Hypothalamus (tissue), 51 donors: Measurements from ENCODE around the gene ZNF512B.
"Not testable (repeated sequence)": the region's sequence is repeated elsewhere in the genome, so short reads cannot be mapped to it uniquely, and the experiment has no call there.

ENCODE experiments used
- DNase-seq, 51 donors: peaks; one replicate each; lab custom pipeline; 2025; lab: John Stamatoyannopoulos, UW

ZNF512B gene

DNA sequence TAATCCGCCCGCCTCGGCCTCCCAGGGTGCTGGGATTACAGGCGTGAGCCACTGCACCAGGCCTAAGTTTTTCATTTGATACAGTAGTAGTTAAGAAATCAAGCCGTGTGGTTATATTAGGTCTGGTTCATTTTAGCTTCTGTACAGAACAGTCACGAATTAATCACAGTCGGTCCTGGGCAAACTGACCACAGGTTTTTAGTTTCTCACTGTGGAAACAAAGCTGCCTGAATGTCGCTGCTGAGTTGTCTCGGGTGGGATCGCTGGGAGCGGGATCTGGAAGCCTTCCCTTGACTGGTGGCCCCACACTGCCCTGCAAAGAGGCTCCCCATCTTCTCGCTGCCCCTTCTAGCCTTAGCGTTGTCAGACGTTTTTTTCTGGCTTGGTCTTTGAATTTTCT lies 32.1 kb downstream of the ZNF512B start:
- DNase-seq, result no peak

DNA sequence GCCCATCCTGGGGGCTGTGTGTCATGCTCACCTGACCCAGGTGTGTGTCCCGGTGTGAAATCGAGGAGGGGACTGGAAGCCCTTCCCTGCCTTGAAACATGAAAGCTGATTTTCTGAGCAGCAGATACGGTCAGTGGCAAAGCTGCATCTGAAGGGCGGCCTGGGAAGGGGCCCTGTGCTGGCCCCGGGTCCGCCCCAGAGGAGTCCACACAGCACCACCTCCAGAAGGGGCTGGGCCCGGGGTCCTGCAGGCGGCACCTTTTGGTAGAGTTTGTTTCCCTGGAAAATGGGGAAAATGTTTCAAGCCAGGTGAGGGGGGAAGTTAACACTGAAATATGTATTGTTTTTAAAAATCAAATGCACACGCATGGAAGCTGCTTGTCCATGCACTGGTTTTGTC lies 34.3 kb downstream of the ZNF512B start:
- DNase-seq, result no peak

DNA sequence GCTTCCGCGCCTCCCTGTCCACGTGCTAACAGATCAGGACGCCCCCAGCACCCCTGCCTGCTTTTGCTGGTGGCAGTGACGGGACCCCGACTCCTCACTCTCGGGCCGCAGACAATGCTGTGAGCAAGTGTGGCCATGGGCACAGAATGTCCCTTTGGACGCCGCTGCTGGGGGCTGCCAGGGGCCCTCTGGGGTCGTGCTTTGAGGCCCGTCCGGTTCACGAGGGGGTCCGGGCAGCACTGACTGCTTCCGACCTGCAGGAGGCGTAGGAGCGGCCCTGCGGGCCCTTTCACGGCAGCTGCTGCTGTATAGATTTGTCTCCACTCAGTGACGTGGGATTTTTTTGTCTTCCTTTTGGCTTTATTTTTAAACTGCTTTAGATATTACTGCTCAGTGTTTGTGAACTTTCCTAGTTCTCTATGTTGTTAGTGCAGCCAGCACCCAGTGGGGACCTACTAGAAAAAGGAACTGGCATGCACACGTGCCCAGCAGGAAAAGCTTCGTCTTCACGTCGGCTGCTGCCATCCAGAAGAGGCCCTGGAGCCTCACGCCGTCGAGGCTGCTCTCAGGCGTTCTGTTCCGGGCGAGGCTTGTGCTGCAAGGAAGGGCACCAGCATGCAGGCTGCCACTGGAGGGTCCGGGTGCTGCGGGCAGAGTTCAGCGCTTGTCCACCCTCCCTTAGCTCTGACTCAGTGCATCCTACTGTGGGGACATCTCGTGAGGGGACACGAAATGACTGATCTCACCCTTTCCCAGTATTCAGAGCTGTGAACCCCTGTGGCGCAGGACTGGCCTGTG lies 35.3 kb downstream of the ZNF512B start:
- no peak for DNase-seq

DNA sequence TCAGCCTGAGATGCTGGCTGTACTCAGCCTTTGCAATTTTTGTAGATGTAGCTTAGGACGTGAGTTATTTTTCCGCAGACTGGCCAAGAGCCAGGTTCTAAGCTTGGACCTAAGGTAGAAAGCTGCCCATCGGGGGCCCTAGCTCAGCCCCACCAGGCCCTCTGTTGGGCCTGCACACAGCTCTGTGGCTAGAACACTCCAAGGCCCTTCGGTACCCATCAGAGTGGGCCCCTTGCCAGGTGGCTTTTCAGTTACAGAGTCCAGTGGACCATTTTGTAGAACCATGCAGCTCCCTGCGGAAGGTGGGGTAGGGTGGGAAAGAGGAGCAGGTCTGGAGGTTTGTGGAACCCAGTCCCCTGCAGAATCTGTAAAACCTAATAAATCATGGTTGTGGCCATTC lies 36.1 kb downstream of the ZNF512B start:
- no peak for DNase-seq

DNA sequence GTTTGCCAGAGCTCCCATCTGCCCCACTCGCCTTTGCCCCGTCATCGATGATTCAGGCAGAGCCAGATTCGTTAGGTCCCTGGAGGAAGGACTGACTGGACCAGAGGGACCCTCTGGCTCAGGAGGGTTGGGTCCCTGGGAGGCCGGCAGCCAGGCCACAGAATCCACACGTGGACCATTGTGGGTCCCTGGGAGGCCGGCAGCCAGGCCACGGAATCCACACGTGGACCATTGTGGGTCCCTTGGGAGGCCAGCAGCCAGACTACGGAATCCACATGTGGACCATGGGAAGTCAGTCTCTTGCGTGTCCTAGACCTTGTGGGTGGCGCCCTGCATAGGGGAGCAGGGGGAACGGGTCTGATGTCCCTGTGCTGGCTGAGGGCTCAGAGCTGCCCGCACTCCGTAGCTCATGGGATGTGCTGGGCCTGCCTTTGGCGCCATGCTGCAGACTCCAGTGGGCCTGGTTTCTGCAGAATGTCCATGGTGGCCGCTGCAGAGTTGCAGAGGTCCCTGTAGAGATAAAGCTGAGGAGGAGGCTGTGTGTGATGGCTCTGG lies 37.0 kb downstream of the ZNF512B start:
- DNase-seq, result no peak

DNA sequence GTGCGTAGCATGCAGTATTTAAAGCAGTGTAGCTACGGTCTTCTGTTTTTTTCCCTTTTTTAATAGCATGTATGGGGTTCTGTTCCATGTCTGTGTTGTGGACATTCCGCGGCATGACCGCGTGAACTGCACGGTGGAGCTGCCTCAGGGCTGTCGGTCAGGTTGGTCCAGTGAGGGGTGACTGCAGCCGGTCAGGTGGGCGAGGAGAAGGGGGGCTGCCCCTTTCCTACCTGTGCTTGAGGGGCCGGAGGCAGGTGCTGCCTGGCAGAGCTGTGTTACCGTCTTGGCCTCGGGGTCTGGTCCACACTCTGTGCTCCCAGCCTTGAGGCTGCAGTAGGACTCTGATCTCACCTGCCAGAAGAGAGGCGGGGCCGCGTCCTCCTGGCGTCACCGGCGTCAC lies 38.0 kb downstream of the ZNF512B start:
- DNase-seq, result no peak

DNA sequence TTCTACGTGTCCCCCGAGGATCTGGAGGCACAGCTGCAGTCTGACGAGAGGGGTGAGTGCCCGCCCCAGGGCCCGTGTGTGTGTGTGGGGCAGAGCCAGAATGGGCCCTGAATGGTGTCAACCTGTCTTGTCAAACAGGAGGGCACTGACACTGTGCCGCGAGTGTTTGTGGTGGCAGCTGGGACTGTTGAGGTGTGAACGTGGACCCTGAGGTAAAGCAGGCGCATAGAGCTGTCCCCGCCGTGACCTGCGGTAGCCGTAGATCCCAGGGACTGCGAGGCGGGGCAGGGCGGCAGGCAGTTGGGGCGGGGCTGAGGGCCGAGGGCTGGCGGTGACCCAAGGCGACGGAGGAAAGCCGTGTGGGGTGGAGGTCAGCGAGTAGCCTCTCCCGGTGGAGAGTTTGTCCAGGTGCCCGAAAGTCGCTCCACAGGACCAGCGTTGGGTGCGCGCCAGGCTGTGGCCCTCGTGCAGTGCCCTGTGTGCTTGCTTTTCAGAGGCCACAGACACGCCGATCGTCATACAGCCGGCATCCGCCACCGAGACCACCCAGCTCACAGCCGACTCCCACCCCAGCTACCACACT lies 38.7 kb downstream of the ZNF512B start:
- DNase-seq, result no peak

DNA sequence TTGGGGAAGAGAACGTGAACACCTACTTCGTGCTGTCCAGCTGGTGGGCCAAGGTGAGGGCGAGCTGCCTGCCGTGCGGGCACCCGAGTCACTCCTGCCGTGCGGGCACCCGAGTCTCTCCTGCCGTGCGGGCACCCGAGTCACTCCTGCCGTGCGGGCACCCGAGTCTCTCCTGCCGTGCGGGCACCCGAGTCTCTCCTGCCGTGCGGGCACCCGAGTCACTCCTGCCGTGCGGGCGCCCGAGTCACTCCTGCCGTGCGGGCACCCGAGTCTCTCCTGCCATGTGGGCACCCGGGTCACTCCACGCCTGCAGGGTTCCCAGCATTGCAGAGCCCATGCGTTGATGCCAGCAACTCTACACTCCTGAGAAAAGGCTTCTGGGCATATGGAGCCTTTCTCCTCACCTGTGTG lies 40.3 kb downstream of the ZNF512B start:
- DNase-seq, result not testable (repeated sequence)

DNA sequence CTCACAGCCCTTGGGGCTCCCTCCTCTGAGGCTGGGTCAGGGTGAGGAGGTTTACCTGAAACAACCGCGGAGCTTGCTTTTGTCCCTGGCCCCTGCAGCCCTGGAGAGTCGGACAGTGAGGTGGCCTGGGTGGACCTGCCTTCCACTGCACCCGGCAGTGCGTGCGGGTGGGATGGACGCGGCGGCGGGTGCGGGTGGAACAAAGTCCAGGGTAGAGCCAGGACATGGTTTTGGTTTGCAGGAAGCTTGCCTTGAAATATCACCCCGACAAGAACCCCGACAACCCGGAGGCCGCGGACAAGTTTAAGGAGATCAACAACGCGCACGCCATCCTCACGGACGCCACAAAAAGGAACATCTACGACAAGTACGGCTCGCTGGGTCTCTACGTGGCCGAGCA lies 40.7 kb downstream of the ZNF512B start:
- no peak for DNase-seq

DNA sequence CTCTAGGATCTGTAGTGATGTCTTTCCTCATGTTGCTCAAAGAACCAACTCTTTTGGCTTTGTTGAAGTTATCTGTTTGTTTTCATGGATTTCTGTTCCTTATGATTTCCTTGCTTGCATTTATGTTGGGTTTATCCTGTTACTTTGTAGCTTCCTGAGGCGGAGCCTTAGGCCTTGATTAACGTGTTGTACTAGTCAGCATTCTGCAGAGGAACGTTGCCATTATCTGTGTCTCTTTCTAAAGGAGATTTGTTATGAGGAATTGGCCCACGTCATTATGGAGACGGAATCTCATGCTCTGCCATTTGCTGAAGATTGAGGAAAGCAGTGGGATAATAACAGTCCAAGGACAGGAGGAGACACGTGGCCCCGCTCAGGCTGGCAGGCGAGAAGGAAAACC lies 43.4 kb downstream of the ZNF512B start:
- DNase-seq, result no peak

DNA sequence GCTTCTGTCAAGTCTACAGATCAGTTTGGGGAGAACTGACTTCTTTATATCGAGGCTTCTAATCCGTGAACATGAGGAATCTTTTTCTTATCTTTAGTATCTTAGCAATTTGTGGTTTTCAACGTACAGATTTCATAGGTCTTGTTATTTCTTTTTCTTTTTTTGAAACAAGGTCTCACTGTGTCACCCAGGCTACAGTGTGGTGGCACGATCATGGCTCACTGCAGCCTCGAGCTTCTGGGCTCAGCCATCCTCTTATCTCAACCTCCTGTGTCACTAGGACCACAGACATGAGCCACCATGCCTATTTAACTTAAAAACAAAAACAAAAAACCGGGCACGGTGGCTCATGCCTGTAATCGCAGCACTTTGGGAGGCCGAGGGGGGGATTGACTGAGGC lies 45.5 kb downstream of the ZNF512B start:
- no peak for DNase-seq

DNA sequence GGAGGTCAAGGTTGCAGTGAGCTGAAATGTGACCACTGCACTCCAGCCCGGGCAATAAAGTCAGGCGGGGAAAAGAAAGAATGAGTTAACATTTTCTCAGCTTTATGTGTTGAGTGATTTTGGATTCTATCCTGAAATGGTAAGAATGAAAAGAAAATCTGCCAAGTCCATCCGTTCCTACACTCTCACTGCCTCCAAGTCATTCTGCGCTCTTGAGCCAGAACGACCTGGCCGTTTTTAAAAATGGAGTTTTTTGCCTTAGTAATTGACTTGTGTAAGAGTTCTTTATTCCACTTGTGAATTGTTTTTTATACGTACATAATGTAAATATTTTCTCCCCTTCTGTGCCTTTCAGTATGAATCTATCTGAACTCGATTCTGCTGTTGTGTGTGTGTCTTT lies 46.1 kb downstream of the ZNF512B start:
- DNase-seq, result no peak

DNA sequence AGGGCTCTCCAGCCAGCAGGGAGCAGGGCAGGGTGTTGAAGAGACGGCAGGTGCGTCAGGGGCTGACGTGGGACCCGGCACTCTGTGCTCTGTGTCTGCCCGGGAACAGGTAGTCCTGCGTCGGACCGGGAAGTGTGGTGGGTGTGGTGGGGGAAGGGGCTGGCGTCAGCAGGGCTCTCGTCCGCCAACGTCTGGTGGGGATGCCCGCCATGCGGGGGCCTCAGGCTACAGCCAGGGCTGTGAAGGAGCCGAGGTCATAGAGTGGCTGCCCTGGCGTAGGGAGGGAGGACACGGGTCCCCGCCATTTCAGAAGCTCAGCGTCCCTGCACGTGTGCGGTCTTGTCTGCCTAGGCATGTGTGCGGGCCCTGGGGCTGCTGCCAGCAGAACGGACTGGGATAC lies 49.5 kb downstream of the ZNF512B start:
- DNase-seq, result no peak

DNA sequence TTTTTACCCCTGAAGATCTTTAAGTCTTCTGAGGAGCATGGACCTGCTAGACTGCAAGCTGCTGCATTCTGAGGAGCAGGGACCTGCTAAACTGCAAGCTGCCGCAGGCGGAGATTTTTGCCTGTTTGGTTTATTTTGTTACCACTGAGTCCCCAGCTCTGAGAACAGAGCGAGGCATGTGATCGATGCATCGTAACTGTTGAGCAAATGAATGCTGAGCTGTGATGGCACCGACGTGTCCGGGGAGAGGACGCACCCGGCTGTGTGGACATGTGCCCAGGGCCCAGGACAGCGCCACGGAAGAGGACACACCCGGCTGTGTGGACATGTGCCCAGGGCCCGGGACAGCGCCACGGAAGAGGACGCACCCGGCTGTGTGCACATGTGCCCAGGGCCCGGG lies 50.6 kb downstream of the ZNF512B start:
- DNase-seq, result peak in 4 of 51 donors; percentile 4 to 50 (median 22)

DNA sequence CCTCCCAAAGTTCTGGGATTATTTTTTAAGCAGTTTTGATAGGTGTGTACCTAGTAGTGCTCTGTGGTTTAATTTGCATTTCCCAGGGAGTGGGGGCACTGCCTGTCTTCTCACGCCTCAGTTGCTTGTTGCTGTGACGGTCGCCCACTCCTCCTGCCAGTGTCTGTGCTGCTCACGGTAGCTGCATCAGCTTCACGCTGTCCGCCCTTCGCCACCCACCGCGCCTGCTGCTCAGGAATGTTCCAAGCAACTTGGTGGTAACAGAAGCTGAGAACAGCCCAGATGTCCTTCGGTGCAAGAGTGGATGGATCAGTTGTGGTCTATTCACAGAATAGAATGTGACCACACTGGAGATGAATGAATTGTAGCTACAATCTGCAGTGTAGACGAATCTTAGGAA lies 51.9 kb downstream of the ZNF512B start:
- DNase-seq, result peak in 2 of 51 donors; percentile 9 to 66

DNA sequence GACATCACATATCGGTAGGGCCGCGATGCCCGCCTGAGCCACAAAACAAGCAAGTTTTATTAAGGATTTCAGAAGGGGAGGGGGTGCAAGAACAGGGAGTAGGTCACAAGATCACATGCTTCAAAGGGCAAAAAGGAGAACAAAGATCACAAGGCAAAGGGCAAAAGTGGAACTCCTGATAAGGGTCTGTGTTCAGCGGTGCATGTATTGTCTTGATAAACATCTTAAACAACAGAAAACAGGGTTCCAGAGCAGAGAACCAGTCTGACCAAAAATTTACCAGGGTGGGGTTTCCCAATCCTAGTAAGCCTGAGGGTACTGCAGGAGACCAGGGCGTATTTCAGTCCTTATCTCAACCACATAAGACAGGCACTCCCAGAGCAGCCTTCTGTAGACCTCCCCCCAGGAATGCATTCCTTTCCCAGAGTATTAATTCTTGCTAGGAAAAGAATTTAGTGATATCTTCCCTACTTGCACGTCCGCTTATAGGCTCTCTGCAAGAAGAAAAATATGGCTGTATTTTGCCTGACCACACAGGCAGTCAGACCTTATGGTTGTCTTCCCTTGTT lies 53.3 kb downstream of the ZNF512B start:
- DNase-seq, result not testable (repeated sequence)

DNA sequence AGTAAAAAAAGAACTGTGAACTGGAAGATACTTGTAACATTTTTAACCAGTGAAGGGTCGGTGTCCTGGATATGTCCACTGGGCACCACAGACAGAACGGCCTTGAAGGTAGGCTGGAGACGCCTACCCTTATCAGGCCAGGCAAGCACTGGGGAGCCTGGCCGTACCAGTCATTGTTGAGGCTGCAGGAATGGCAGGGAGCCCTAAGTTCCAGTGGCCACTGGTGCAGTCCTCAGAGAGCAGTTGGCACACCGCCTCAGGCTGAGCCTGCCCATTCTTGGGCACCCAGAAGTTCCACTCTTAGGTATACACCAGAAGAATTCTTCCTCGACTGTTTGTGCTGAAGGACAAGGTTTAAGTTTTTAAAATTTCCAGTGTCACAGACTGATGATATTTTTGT lies 54.3 kb downstream of the ZNF512B start:
- peak in 32 of 51 donors; percentile 1 to 78 (median 32) for DNase-seq

DNA sequence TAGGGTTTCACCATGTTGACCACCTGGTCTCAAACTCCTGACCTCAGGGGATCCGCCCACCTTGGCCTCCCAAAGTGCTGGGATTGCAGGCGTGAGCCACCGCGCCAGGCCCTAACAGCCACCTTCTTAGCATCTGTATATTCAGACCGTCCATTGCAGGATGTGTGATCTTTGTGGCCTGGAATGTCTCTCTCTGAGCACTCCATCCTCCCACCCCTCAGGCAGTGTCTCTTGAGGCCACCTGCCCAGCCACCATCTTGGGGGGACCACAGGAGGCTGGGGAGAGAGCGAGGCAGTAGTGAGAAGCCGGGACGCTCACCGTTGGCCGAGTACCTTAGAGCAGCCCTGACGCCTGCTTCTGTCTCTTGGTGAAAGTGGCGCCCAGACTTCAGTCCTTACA lies 56.0 kb downstream of the ZNF512B start:
- DNase-seq, result no peak

DNA sequence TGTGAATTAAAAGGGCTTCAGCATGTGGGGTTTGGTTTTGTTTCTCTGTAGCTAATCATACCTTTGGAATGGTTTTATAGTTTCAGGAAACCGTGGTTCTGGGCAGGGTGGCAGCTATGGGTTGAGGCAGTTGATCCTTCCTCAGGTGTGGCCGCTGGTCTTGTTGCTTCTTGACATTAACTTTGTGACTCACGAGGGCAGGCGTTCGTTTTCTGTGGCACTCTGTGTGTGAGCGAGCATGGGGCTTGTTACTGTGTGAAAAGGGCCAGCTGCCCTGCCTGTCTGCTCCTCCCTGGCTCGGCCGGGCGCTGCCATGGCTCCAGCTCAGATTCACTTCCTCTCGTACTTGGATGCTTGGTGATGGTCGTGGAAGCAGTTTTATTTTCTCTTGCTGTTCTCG lies 58.6 kb downstream of the ZNF512B start:
- DNase-seq, result peak in 34 of 51 donors; percentile 3 to 71 (median 36)

DNA sequence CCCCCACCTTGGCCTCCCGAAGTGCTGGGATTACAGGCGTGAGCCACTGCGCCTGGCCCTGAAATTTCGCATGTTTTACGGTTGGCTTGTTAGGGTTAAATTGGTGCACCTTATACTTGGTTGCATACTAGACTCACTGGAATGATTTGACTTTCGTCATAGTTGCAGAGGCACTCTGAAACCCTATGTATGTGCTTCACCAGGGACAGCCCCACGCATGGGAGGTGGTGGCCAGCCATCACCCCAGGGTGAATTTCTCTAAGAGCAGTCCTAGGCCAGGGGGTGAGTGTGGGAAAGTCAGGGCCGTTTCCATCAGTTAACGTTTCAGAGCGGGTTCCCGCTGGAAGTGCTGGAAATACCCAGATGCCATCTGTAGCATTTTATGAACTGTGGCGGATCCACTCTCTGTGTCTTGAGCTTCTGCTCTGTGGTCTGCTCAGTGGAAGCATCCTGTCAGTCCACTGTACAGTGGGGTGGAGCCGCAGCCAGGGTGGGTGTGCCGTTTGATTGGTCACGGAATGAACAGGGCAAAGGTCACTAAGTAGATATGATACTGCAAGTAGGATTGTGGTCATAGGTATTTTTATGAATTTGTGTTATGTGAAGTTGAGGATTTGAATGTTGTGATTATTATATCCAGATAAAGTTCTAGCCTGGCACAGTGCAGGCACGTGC lies 61.6 kb downstream of the ZNF512B start:
- DNase-seq, result no peak
